HUDEP-2 (cell line): ENCODE results near the gene CDHR5.

Experiments
- DNase-seq, 76 experiments: peaks; one replicate each; lab custom pipeline; 2025; ENCODE audit not compliant: unreplicated experiment in 76 of 76; lab: John Stamatoyannopoulos, UW

The CDHR5 gene

GRCh38 chr11:646214-646613, 21.5 kb upstream of the CDHR5 start:
- no peak for DNase-seq

- DNase-seq, result no peak
Measured at GRCh38 chr11:645536-645935, 20.8 kb upstream of the CDHR5 start.

GRCh38 chr11:643849-644738, 19.3 kb upstream of the CDHR5 start:
- DNase-seq, result no peak

GRCh38 chr11:643366-643765, 18.6 kb upstream of the CDHR5 start:
- no peak for DNase-seq

GRCh38 chr11:641806-642370, 17.1 kb upstream of the CDHR5 start:
- DNase-seq, result no peak

- DNase-seq, result no peak
Measured at GRCh38 chr11:640021-640706, 15.4 kb upstream of the CDHR5 start.

- DNase-seq, result no peak
Measured at GRCh38 chr11:639332-639955, 14.7 kb upstream of the CDHR5 start.

- DNase-seq, result no peak
Measured at GRCh38 chr11:638631-639331, 14.0 kb upstream of the CDHR5 start.

GRCh38 chr11:637593-638521, 13.1 kb upstream of the CDHR5 start:
- no peak for DNase-seq

- DNase-seq, result no peak
Measured at GRCh38 chr11:637333-637592, 12.5 kb upstream of the CDHR5 start.

GRCh38 chr11:636511-637332, 12.0 kb upstream of the CDHR5 start, which contains the start of gene DRD4:
Gene DRD4 (plus strand): TSS chr11:637269. CDS start chr11:637305, 36 bp downstream.
- no peak for DNase-seq

- no peak for DNase-seq
Measured at GRCh38 chr11:635945-636510, 11.3 kb upstream of the CDHR5 start.

- DNase-seq, result no peak
Measured at GRCh38 chr11:630871-631270, 6.1 kb upstream of the CDHR5 start.

- no peak for DNase-seq
Measured at GRCh38 chr11:629237-629583, 4.5 kb upstream of the CDHR5 start.

- DNase-seq, result no peak
Measured at GRCh38 chr11:628056-628455, 3.3 kb upstream of the CDHR5 start.

- DNase-seq, result no peak
Measured at GRCh38 chr11:627308-627576, 2.5 kb upstream of the CDHR5 start.

GRCh38 chr11:626475-627307, 1.9 kb upstream of the CDHR5 start, which contains the start of gene SCT:
Gene SCT (minus strand): TSS chr11:627181. CDS start chr11:627143, 38 bp downstream.
- DNase-seq, result no peak

- DNase-seq, result no peak
Measured at GRCh38 chr11:625636-626268, 997 bp upstream of the CDHR5 start.
